NCI-H146 treated with DMSO at 0.1 percent for 48 hours (cell line): Measurements from ENCODE around the gene URB1.

Experiments used
- DNase-seq: peaks from one replicate; lab custom pipeline; 2025; ENCODE audit not compliant: unreplicated experiment; lab: John Stamatoyannopoulos, UW

Gene URB1

GRCh38 chr21:32346951-32347350, 45.9 kb downstream of the URB1 start:
- no peak for DNase-seq

DNA sequence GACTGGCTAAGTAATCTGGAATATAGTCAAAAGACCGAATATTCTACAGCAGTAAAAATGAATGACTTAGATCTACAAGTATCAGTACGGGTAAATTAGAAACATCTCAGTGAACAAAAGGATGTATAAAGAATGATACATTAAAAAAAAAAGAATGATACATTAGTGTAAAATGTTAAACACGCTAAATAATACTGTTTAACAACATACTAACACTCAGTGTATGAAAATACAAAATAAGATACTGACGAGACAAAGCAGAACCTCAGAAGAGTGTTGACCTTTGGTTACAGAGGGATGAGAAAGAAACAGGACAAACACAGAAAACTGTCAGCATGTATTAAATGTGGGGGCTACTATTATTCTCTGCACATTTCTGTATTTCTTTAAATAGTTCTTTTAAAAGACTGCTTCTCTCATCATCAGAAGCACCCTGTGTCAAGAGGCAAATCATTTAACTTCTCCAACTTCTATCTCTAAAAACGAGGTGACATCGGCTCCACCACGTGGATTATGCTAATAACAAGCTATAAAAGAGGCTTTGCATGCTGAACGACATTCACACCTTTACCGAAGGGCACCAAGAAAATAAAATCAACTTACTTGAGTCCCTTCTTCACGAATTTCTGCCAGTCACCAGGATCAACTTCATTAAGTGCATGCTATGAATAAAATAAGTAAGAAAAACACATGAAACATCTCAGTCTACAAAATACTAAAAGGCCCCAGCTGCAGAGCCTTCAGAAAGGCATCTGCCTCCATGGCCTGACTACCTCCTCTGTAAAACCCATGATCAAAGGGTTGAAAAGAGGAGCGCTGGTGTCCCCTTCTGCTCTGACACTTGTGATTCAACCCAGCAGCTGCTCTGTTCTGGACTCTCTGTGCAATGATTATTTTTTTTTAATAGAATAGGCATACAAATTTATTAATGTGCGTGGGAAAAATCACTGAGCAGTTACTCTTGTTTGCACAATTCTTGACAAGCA, 51.7 kb downstream of the URB1 start:
- DNase-seq = no peak

DNA sequence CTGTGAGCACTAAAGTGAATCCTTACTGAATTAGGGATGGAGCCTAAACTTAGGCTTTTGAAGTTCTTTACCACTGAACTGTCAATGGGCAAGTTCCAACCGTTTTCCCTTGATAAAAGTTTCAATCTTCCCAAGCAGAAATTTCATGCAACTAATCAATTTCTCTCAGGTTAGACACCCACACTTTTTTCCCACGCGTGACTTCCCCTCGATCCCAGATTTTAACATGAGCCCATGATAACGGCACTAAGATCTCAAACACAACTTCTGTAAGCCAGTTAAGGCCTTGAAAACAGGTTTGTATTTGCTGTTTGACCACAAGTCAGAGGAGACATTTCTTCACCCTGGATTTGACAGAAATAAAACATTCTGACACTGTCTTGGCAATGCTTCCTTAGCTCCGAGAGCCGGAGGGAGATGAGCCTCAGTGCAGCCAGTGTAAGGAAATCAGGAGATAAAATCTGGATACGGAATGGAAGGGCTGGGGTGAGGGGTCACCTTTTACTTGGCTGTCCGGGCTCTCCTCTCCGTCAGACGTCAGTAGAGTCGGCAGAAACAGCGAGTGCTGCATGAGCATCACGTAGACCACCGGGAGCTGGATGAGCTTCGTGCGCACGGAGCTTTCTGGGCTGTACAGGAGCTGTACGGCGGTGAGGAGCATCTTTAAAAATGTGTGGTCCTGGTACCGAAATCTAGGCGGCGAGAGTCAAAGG, 54.4 kb downstream of the URB1 start:
- no peak for DNase-seq

DNA sequence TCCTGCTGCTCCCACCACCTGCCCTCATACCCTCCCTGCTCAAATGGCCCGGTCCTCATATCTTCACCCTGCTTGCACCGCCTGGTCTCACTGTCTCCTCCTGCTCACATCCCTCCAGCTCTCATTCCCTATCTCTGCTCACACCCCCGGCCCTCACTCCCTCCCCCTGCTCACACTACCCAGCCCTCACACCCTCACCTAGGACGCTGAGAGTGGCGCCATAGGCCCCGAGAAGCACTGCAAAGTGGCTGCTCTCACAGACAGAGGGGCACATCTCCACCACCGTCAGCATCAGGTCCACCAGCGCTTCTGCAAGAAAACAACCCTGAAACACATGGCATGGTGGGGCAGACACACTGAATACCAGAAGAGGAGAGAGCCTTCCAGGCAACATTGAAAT, 55.6 kb downstream of the URB1 start:
- DNase-seq = no peak

GRCh38 chr21:32336711-32337110, 56.1 kb downstream of the URB1 start:
- no peak for DNase-seq

DNA sequence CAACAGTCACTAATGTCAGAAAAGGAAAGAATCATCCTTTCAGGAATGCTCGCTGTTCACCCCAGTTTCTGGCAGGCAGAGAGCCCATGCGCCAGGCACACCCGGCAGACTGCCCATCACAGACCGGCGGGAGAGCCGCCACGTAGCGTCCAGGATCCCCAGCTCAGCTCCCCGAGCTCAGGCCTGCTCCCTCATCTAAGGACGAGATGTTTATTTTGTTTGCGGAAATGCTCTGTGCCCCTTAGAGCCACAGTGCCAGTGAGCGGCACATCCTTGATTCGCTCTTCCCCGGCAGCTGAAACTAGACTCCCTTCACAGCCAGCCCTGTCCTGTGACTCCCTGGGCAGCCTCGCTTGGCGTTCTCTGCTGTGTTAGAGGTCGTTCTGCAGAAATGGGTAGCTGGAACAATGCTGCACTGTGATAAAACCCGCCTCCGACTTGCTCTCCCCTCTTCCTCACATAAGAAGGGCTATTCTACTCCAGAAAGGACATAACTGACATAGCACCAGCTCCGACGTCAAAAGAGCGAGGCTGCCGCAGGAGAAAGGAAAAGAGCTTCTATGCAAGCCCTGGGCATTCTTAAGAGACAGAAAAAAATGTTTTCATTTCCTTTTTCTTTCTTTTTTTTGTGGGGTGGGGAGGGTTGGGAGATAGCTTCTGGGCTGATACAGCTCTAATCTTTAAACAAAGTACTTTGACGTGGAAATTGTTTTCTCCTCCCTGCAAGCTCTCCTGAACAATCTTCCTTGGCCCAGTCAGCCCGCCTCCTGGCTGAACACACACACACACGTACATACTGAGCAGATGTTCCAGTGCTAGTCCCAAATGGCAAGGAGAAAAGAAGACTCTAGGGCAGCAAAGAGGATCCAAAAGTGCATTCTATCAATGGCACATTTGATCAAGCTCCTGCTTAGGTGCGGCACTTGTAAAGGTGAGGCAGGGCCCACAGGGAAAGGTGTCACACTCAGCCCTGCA, 56.9 kb downstream of the URB1 start:
- DNase-seq = no peak

GRCh38 chr21:32334980-32335531, 57.8 kb downstream of the URB1 start:
- DNase-seq = no peak

GRCh38 chr21:32333953-32334673, 58.7 kb downstream of the URB1 start:
- DNase-seq = no peak

GRCh38 chr21:32332463-32332951, 60.3 kb downstream of the URB1 start:
- no peak for DNase-seq

DNA sequence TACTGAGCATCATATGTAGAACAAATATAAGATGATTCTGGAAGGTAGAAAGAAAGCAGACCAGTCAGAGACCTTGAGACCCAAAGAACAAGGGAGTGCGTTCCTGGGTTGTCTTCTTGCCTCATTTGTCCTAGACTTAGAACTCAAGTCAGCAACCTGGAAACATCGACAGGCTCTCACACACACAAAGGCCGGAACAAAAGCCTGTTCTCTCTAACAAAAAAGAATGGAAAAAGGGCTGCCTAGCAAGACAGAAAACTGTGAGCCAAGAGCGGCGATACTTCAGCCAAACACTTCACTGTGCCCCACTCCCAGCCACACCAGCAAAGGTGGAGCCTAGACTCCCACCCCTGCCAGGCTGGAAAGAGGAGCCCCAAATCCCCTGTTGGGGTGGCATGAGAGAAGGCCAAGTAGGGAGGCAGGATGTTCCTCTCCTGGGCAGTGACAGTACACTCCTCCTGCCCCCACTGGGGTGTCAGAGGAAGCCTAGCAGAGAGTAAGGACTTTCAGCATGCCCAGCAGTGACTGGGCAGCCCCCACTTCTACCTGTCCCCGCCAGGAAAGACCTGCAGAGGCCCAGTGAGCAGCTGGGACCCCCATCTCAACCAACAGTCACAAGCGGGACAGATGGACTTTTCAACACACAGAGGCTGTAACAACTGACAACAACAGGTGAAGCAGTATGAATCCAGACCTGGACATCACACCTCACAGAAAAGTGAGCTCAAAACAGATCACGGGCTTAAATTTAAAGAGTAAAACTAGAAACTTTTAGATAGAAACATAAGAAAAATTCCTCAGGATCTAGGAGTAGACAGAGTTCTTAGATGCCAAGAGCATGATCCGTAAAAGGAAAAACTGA, 61.1 kb downstream of the URB1 start:
- DNase-seq = no peak

DNA sequence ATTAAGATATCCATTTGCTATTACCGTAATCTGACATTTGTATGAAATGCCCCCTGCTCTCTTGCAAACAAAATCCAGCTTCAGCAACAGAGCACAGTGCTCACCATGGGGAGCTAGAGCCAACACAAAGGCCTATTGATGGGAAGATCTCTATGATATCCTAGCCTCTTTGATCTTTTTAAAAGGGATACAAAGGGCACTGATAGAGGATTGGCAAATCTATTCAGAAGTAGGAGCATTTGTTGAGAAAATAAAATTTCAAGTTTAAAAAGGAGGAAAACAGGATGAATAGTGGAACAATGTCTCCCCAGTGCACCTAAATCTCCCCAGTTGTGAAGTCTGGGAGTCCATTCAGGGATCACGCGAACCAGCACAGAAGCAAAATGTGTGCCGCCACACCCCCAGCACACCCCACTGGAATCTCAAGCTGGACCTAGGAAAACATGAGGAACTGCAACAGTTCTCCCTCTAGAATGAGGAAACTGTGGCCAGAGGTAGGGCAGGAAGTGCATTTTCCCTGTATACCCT, 62.0 kb downstream of the URB1 start:
- peak; percentile 89 for DNase-seq

DNA sequence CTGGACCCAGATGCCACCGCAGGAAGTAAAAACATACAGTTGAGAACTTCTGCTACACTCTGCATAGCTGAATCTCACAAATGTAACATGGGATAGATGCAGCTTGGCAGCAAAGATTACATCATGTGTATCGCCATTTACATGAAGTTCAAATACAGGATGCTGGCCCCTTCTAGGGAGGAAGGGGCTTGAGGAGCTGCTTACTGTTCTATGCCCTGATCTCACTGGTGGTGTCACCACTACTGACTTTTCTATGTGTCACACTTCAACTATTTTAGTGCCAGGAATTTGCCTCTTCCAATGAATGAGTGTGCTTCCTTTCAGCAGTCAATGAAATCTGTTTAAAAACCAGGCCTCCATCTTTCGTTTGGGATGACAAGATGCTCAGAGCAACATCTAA, 63.0 kb downstream of the URB1 start:
- no peak for DNase-seq

- DNase-seq = no peak
These were observed 63.5 kb downstream of the URB1 start for GRCh38 chr21:32329331-32329730.

GRCh38 chr21:32328595-32328994, 64.2 kb downstream of the URB1 start:
- DNase-seq = no peak

- DNase-seq = no peak
These were observed 67.1 kb downstream of the URB1 start for GRCh38 chr21:32325706-32326105.

DNA sequence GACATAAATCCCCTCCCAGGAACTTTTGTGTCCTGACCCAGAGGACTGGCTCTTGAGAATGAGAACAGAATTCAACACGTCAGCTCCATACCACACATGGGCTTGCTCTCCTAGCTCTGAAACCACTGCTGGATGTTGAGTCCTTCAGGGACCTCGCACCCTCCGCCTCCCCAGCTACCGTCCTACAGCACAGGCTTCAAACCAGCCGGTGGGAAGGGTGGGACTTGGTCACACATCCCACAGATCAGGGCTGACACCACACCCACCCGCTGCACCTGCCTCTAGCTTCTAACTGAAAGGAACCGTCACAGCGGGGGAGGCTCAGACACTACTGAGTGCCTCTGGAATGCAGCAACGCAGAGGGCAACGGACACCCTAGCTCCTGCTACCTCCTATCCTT, 70.1 kb downstream of the URB1 start:
- no peak for DNase-seq

DNA sequence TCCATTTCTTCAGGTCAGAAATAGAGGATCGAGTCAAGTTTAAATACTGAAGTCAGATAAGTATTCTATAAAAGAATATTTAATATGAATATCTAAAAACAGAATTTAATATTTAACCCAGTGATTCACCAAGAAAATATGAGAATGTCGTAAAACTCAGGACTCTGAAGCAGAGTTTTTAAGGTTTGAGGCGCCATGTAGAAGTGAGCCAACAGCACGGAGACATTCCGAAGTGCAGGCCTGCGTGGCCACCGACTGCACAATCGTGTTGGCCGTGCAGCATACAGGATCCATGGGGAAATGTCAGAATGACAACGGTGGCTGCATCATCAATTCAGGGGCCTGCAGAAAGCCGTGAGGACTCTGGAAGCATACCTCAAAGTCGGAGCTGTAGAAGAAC, 70.7 kb downstream of the URB1 start:
- no peak for DNase-seq

GRCh38 chr21:32321480-32321879, 71.3 kb downstream of the URB1 start:
- DNase-seq = no peak

DNA sequence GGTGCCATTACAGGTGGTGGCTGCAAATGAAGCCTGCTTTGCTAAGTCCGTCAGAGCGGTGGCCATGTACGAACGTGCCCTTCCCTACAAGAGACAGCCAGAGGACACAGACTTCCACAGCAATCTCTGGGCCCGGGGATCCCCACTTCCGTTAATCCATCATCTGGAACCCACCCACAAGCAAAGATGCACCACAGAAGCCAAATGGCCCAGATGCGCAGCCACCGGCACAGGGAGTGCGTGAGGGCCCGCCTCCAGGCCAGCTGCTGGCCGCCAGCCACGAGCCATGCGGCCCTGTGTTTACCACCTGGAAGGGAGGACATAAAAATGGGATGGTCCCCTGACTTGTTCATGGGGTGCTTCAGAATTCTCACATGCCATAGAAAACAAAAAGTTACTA, 72.1 kb downstream of the URB1 start:
- no peak for DNase-seq
